Fibroblast of skin of right quadriceps (primary cell): ENCODE data around the gene DRC7.
A peak's percentile ranks its signal among the peaks of the same experiment; 100 is the strongest.
"Not testable (repeated sequence)": the region's sequence is repeated elsewhere in the genome, so short reads cannot be mapped to it uniquely, and the experiment has no call there.

Source experiments
- DNase-seq: peaks from one replicate; pipeline ENCODE4 v3.0.0-alpha.2; 2013

Gene DRC7

DNA sequence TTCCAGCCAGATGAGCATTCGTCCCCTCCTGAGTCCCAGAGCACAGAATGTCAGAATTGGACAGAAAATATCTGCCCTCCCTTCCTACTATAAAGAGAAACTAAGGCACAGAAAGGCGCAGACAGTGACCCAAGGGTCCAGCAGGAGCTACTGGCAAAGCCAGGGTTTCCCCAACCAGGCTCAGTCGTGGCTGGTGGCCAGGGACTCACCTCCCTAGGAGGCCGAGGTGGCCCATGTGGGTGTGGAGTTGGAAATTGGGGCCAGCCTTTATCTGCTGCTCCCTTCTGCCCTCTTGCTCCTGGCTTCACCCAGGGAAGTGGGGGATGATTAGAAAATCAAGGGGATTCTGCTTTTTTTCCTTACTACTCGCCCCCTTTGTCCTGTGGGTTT lies 1.1 kb downstream of the DRC7 start:
- DNase-seq, result no peak

DNA sequence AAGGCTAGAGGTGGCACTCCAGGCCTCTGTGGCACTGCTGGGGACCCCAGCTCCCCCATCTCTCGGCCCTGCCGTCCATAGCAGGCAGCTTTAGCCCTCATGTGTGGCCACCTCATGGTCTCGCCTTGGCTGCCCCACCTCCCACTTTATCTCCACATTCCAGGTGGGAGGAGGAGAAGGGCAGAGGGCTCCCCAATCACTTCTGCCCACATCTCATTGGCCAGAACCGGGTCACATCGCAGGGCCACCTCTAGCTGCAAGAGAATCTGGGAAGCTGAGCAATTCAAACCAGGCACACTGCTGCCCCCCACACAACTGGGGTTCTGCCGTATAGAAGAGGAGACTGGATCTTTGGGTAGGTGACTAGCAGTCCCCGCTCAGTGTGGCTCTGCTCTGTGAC lies 1.6 kb downstream of the DRC7 start:
- DNase-seq, result no peak

DNA sequence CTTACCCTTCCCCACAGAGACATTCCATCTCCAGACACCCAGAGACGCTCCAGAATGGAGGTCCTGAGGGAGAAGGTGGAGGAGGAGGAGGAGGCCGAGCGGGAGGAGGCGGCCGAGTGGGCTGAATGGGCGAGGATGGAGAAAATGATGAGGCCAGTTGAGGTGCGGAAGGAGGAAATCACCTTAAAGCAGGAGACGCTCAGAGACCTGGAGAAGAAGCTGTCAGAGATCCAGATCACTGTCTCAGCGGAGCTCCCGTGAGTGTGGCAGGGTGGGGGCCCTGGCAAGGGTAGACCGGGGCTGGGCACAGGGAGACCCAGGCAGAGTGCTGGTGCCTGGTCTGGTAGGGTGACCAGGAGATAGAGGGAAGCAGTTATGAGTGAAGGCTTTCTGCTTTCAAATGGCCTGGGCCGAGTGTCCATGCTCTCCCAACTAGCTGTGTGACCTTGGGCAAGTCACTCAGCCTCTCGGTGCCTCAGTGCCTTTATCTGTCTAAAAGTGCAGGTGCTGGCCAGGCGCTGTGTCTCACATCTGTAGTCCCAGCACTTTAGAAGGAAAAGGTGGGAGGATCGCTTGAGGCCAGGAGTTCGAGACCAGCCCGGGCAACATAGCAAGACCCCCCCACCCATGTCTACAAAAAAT lies 3.4 kb downstream of the DRC7 start:
- DNase-seq, result no peak

DNA sequence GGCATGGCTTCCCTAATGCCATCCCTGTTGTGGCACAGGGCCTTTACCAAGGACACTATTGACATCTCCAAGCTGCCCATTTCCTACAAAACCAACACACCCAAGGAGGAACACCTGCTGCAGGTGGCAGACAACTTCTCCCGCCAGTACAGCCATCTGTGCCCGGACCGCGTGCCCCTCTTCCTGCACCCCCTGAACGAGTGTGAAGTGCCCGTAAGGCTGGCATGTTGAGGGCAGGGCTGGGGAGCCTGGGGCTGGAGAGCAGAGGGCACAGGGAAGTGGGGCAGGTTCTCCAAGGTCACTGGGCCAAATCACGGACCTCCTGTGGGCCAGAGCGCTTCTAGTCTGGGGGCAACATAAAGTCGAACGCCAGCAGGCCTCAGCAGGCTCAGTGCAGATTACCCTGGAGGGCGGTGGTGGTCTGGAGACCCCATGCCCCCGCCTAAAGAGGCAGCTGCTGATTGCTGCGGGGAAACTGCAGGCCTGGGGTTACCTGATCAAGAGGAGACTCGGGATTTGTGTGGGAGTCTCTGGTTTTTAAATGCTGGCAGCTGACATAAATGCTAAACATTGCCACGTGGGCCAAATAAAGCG lies 4.3 kb downstream of the DRC7 start:
- no peak for DNase-seq

DNA sequence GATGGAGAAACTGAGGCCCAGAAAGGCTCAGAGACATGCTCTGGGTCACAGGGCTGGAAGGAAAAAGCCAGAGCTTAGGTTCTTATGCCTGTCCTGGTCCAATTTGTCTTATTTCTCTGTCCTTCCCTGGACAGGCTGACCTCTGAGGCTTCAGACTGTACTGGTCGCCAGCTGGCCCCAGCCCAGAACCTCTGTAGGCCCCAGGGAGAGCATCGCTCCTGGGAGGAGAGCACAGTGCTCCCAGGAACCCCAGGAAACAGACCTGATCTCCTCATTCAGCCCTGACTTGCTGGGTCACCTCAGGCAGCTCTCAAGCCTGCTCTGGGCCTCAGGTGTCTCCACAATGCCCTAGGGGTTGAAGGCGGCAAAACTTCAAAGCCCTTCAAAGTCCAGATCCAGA lies 4.9 kb downstream of the DRC7 start:
- DNase-seq, result no peak

DNA sequence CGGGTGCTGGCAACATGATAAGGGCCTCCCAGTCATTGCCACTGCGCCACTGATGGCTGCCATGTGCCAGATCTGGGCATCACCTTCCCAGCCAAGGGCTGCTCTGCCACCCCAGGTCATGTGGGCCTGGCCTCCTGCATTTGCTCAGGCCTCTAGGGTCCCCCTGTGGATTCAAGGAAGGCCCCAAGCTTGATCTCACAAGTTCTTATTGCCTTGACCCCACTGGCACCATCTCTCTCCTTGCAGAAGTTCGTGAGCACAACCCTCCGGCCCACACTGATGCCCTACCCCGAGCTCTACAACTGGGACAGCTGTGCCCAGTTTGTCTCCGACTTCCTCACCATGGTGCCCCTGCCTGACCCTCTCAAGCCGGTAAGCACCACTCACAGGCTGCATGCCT lies 5.3 kb downstream of the DRC7 start:
- no peak for DNase-seq

DNA sequence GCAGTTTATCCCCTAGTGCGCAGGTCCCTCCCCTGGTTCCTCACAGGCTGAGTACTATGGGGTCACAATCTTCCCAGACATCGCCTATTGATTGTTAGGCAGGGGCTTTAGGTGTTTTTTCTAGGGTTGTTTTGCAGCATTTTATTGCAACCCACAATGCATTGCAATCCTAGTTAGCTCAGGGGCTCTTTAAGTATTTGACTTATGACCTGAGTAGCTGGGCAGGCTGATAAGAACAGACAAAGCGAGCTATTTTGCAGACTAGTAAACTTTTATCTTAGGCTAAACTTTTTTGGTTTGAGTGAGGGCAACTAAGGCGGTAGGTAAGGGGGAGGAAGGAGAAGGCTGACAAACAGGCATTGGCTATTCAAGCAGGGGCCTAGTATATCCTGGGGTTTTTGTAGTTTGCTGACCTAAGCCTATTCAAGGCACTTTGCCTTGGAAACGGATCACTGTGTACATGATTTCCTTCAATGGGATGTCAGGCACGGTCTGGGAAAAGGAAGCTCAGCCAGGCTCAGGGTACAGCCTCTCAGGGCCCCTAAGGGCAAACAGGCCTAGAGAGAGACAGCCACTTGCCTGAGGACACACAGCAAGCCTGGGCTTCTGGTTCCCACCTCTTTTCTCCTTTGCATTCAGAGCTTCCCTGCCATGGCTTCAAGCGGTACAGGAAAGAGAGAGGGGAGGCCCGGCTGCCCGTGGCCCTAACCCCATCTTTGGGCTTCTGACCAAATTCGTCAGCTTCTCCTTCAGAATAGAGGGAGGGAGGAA lies 6.4 kb downstream of the DRC7 start:
- no peak for DNase-seq

DNA sequence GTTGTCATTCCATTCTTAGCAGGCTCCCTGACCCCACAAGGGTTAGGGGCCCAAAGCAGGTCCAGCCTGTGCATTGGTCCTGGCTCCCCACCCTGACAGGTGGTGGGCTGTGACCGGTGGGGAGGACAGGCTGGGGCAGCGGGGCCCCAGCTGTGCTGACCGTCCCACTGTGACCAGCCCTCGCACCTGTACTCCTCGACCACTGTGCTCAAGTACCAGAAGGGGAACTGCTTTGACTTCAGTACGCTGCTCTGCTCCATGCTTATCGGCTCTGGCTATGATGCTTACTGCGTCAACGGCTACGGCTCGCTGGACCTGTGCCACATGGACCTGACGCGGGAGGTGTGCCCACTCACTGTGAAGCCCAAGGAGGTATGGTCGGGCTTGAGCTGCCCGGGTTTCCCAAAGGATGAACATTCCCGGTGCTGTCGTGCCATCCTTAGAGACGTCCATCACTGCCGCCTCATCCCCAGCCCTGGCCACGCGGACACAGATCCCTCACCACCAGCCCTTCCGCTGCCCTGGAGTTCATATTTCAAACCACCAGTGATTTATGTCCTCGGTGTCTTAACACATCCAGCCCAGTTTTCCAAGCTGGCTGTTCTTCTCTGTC lies 7.3 kb downstream of the DRC7 start:
- no peak for DNase-seq

DNA sequence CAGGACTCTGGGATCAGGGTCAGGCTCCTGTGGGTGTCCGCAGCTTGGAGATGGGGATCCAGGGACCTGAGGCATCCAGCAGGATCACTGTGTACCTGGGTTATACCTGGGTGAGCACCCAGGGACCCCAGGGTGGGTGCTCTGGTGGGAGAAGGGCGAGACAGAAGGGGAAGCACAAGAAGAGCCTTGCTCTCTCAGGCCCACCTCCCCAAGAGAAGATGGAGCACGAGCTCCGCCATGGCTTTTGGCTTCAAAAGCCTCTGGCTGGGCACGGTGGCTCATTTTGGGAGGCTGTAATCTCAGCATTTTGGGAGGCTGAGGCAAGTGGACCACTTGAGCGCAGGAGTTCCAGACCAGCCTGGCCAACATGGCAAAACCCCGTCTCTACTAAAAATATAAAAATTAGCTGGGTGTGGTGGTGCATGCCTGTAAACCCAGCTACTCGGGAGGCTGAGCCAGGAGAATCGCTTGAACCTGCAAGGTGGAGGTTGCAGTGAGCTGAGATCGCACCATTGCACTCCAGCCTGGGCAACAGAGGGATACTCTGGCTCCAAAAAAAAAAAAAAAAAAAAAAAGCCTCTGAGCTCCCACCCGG lies 8.9 kb downstream of the DRC7 start:
- DNase-seq, result no peak

DNA sequence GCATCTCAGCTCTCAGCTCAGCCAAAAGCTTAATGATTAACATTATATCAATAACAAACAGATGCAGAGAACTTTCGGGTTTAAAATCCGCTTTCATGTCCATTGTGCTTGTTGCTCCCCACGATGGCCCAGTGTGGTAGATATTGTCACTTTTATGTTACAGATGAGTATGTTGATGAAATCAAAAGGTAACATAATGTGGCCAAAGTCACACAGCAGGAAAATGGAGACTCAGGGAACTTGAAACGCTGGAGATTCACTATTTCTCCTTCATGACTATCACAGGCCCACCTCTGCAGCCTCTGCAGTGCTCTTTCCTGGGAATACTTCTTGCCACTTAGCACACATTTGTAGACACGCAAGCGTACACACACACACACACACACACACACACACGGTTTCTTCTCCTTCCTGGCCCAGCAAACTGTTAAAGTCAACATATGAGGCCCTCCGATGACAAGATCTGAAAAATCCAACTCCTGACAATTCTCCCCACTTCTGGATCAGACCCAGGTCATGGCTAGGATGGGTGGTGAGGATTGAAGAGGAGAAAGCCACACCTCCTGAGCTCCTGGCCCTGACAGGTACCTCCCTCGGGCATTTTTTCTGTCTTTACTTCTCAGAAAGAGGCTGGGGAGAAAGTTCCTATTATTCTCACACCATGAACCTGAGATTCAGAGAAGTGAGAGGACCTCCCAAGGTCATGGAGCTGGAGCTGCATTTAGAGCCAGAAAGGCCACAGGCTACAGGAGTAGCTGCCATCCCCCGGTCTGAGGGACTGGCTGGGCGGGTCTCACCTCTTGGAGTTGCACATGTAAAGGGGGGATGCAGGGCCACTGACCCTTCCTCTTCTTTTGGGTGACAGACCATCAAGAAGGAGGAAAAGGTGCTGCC lies 9.7 kb downstream of the DRC7 start:
- DNase-seq, result no peak

DNA sequence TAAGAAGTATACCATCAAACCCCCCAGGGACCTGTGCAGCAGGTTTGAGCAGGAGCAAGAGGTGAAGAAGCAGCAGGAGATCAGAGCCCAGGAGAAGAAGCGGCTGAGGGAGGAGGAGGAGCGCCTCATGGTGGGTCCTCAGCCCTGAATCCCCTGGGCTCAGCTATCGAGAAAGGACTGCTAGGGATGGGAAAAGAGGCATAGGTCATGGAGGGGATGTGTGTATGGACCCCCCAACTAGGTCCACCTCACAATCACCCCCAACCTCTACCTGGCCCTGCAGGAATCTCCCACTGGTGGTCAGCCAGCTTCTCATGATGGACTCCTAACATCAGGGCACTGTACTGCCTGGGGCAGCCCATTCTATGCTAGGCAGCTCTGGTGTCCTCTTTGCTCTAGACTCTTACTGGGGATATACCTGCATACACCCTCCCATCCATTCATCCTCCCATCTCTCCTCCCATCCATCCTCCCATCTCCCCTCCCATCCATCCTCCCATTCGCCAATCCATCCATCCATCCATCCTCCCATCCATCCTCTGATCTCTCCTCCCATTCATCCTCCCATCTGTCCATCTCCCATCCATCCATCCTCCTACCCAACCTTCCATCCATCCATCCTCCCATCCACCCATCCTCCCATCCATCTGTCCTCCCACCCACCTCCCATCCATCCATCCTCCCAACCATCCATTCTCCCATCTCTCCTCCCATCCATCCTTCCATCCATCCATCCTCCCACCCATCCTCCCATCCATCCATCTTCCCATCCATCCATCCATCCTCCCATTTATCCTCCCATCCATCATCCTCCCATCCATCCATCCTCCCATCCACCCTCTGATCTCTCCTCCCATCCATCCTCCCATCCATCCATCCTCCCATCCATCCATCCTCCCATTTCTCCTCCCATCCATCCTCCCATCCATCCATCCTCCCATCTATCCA lies 10.6 kb downstream of the DRC7 start:
- DNase-seq, result no peak

DNA sequence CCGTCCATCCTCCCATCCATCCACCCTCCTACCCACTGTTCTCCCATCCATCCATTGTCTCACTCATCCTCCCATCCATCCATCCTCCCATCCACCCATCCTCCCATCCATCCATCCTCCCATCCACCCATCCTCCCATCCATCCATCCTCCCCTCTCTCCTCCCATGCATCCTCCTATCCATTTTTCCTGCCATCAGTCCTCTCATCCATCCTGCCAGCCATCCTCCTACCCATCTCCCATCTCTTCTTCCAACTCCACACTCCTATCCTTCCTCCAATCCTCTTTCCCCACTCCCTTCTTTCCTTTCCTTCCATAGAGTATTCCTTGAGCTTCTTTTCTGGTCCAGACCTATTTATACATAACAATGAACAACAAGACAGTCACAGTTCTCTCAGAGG lies 12.1 kb downstream of the DRC7 start:
- DNase-seq, result no peak

DNA sequence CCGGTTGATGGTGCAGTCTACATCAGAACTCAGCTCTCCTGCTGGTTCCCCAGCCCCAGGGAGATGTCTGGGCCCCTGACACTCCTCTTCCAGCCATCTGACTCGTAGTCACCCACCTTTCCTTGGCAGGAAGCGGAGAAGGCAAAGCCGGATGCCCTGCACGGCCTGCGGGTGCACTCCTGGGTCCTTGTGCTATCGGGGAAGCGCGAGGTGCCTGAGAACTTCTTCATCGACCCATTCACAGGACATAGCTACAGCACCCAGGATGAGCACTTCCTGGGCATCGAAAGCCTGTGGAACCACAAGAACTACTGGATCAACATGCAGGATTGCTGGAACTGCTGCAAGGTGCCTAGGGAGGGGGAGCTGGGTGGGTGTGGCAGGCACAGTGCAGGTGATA lies 12.7 kb downstream of the DRC7 start:
- DNase-seq, result no peak

DNA sequence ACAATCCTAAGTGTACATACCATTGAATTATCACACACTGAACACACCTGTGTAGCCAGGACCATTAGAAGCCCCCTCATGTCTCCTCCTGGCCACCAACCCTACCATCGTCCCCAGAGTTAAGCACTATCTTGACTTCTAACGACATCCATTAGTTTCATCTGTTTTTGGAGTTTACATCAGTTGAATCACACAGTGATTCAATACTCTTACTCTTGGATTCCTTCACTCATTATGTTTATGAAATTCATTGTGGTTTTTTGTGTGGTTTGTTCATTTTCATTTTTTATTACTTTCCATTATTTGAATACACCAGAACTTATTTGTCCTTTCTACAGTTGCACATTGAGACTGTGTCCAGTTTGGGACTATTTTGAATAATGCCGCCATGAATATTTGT lies 13.6 kb downstream of the DRC7 start:
- DNase-seq, result no peak

DNA sequence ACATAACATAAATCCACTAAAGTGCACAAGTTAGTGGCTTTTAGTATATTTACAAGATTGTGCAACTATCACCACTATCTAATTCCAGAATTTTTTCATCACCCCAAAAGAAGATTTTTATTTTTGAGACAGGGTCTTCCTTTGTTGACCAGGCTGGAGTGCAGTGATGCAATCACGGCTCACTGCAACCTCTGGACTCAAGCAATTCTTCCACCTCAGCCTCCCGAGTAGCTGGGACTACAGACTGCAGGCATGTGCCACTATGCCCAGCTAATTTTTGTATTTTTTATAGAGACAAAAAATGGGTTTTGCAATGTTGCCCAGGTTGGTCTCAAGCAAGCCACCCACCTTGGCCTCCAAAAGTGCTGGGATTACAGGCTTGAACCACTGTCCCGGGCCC lies 15.1 kb downstream of the DRC7 start:
- no peak for DNase-seq

DNA sequence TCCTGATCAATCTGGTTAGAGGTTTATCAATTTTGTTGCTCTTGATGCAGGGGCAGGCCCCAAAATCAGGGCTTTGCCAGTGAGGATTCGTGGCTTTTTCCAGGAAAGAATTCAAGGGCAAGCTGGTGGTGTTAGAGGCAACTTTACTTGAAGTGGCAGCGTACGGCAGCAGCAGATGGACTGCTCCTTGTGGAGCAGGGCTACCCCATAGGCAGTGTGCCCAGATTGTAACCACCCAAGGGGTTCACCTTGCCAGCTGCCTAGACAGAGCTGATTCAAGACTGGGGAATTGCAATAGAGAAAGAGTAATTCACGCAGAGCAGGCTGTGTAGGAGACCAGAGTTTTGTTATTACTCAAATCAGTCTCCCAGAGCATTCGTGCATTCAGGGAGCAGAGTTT lies 16.7 kb downstream of the DRC7 start:
- DNase-seq, result no peak

DNA sequence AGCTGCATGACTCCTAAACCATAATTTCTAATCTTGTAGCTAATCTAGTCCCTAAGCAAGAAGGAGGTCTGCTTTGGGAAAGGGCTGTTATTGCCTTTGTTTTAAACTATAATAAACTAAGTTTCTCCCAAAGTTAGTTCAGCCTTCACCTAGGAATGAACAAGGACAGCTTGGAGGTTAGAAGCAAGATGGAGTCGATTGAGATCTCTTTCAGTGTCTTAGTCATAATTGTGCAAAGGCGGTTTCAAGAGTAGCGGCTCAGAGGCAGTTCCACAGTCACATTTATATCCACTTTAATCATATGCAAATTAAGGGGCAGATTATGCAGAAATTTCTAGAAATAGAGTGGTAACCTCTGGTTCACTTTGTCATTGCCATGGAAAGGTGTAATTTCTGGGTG lies 17.4 kb downstream of the DRC7 start:
- DNase-seq, result no peak

DNA sequence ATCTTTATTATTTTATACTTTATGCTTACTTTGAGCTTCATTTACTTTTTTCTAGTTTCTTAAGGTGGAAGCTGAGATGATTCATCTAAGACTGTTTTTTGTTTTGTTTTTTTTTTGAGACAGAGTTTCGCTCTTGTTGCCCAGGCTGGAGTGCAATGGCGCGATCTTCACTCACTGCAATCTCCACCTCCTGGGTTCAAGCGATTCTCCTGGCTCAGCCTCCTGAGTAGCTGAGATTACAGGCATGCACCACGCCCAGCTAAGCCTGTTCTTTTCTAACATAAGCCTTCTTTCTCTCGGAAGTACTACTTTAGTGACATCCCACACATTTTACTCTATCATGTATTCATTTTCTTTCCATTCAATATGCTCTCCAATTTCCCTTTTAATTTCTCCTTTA lies 18.0 kb downstream of the DRC7 start:
- DNase-seq, result not testable (repeated sequence)

DNA sequence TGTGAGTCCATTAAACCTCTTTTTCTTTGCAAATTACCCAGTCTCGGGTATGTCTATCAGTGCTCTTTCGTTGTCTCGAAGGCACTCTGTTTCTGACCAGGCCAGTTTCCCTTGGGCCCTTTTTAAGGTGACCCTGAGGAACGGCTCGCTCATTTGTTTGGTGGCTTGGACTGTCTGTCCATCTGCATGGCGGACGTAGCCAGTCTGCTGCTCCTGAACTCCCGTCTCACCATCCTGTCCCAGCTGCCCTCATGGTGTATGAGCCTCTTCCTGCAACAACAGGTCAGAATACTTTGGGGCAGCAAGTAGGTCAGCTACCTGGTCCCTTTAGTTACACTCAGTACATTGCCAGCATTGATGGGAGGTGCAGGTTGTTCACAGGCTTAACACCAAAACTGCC lies 19.0 kb downstream of the DRC7 start:
- no peak for DNase-seq

DNA sequence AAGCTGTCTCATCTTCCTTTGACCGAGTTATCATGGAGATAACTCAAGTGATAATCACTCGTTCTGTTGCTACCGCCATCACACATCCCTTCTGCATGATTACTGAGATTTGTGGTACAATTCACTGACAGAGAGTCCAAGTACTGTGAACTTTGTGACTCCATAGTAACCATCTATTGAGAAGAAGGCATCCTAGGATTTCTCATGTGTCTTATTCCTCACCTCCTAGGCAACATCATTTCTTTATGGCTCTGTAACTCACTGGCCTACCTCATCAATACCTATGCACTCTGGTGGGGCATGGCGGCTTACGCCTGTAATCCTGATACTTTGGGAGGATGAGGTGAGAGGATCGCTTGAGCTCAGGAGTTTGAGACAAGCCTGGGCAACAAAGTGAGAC lies 19.4 kb downstream of the DRC7 start:
- no peak for DNase-seq

DNA sequence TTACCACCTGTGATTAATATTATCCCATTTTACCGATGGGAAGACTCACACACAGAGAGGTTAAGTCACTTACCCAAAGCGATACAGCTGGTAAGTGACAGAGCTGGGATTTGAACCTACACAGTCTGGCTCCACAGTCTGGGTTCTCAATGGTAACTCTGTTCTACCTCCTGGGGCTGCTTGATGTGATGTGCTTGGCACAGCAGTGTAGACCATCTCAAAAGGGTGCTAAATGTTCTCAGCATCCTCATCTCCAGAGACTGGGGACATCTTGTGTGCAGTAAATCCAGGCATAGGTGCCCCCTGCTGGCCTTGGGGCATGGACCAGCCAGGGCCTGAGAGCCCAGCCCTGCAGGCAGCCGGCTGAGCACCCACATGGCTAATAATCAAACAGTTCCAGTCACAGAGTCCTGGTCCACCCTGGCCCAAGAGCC lies 25.6 kb downstream of the DRC7 start:
- DNase-seq, result peak; percentile 34
